HepG2 (cell line): ENCODE measurements around the gene CDT1. TPM values are rescaled to one million over a fixed set of nuclear protein-coding genes. Genes with fewer than 3 reads are reported as not detected.

Source experiments
- ARHGAP35 ChIP-seq: sonication (generic); formaldehyde crosslinking; IDR thresholded peaks from 2 replicates; pipeline ENCODE4 v1.9.0; 2022; ENCODE audit warnings: mild to moderate bottlenecking, inconsistent platforms, moderate library complexity, missing genetic modification reagents, borderline replicate concordance
- BHLHE40 ChIP-seq: IDR thresholded peaks from 2 replicates; pipeline ENCODE4 v1.6.1; 2011; ENCODE audit warnings: low read length, improper control_type of control experiment
- E2F1 ChIP-seq: sonication (generic); formaldehyde crosslinking; IDR thresholded peaks from 2 replicates; pipeline ENCODE4 v1.5.0; 2020; ENCODE audit warnings: missing genetic modification reagents
- HDAC1 ChIP-seq: sonication (generic); formaldehyde crosslinking; IDR thresholded peaks from 2 replicates; pipeline ENCODE4 v1.5.1; 2020; ENCODE audit warnings: mild to moderate bottlenecking, missing genetic modification reagents
- HNF4A ChIP-seq: sonication (generic); formaldehyde crosslinking; IDR thresholded peaks from 2 replicates; pipeline ENCODE4 v1.4.0; 2020; ENCODE audit warnings: missing genetic modification reagents
- HNRNPLL ChIP-seq: fragments of 200-400 bp; formaldehyde crosslinking; IDR thresholded peaks from 2 replicates; pipeline ENCODE4 v1.6.1; 2017; ENCODE audit warnings: mild to moderate bottlenecking, low read depth, low read length; ENCODE audit not compliant: poor library complexity, severe bottlenecking
- MED1 ChIP-seq: sonication (generic); formaldehyde crosslinking; IDR thresholded peaks from 2 replicates; pipeline ENCODE4 v1.4.0; 2020; ENCODE audit warnings: missing genetic modification reagents
- MEIS1 ChIP-seq: sonication (generic); formaldehyde crosslinking; IDR thresholded peaks from 2 replicates; pipeline ENCODE4 v1.9.0; 2021; ENCODE audit warnings: mild to moderate bottlenecking, missing genetic modification reagents, moderate library complexity, borderline replicate concordance
- MTF2 ChIP-seq: sonication (generic); formaldehyde crosslinking; IDR thresholded peaks from 2 replicates; pipeline ENCODE4 v1.5.0; 2020; ENCODE audit warnings: missing genetic modification reagents, borderline replicate concordance
- RBM39 ChIP-seq: fragments of 200-400 bp; formaldehyde crosslinking; IDR thresholded peaks from one replicate; pipeline ENCODE4 v1.6.1; 2018; ENCODE audit warnings: antibody characterized with exemption, mild to moderate bottlenecking, low read depth, low read length; ENCODE audit not compliant: poor library complexity, severe bottlenecking
- ZBTB7A ChIP-seq: sonication (generic); formaldehyde crosslinking; IDR thresholded peaks from 2 replicates; pipeline ENCODE4 v1.8.0; 2022; ENCODE audit warnings: mild to moderate bottlenecking, missing genetic modification reagents
- ZNF30 ChIP-seq: sonication (generic); formaldehyde crosslinking; IDR thresholded peaks from 2 replicates; pipeline ENCODE4 v1.5.0; 2020; ENCODE audit warnings: mild to moderate bottlenecking, missing genetic modification reagents
- ZNF333 ChIP-seq: sonication (generic); formaldehyde crosslinking; IDR thresholded peaks from 2 replicates; pipeline ENCODE4 v1.4.0; 2020; ENCODE audit warnings: mild to moderate bottlenecking, missing genetic modification reagents, borderline replicate concordance
- ZNF362 ChIP-seq: sonication (generic); formaldehyde crosslinking; IDR thresholded peaks from 2 replicates; pipeline ENCODE4 v1.4.0; 2020; ENCODE audit warnings: missing genetic modification reagents, mild to moderate bottlenecking, borderline replicate concordance
- ZNF556 ChIP-seq: sonication (generic); formaldehyde crosslinking; IDR thresholded peaks from 2 replicates; pipeline ENCODE4 v1.4.0; 2020; ENCODE audit warnings: mild to moderate bottlenecking, missing genetic modification reagents, borderline replicate concordance
- ZNF577 ChIP-seq: sonication (generic); formaldehyde crosslinking; IDR thresholded peaks from 2 replicates; pipeline ENCODE4 v1.4.0; 2020; ENCODE audit warnings: mild to moderate bottlenecking, low read depth, missing genetic modification reagents, borderline replicate concordance
- ZSCAN25 ChIP-seq: sonication (generic); formaldehyde crosslinking; IDR thresholded peaks from 2 replicates; pipeline ENCODE4 v1.8.0; 2022; ENCODE audit warnings: mild to moderate bottlenecking, missing genetic modification reagents
- polyA plus RNA-seq, 8 experiments: library from polyadenylated mRNA; depleted of rRNA in 3 of 8; stranded (reverse) in 7 of 8; unstranded in 1 of 8; fragments of >200 nt; fragmentation: Illumina TruSeq in 4 of 8; extraction: Trizol in 4 of 8; gene quantifications; 2 replicates each; pipeline versions ENCODE4 v1.2.1 to v1.2.3, GENCODE V29; 2011 to 2016; ENCODE audit warnings: low read depth in 4 of 8, missing spikeins in 1 of 8, mixed read lengths in 1 of 8; ENCODE audit not compliant: insufficient read depth in 1 of 8
- total RNA-seq, 5 experiments: library from RNA; depleted of rRNA; stranded (reverse); fragments of >200 nt; fragmentation: Illumina TruSeq; extraction: Trizol; gene quantifications; 2 replicates each; pipeline ENCODE4 v1.2.3, GENCODE V29; 2016; ENCODE audit warnings: low read depth in 1 of 5
- TF ChIP-seq, protein P1 (sequence below): IDR thresholded peaks from 2 replicates; pipeline ENCODE4 v1.6.1; 2012; ENCODE audit warnings: low read depth, low read length, improper control_type of control experiment
- TF ChIP-seq, protein P2 (sequence below): sonication (generic); formaldehyde crosslinking; IDR thresholded peaks from 2 replicates; pipeline ENCODE4 v1.5.1; 2020; ENCODE audit warnings: missing genetic modification reagents, mild to moderate bottlenecking, borderline replicate concordance
- TF ChIP-seq, protein P3 (sequence below): sonication (generic); formaldehyde crosslinking; IDR thresholded peaks from 2 replicates; pipeline ENCODE4 v1.8.1; 2023; ENCODE audit warnings: mild to moderate bottlenecking, missing genetic modification reagents
- TF ChIP-seq, protein P4 (sequence below): IDR thresholded peaks from 2 replicates; pipeline ENCODE4 v1.6.1; 2016

The CDT1 gene
- total and polyA plus RNA-seq, 2 of the 13 experiments (the other 11 are each of a cell fraction or from before 2014, with no cell fraction given): 23.1 to 23.8 TPM

DNA sequence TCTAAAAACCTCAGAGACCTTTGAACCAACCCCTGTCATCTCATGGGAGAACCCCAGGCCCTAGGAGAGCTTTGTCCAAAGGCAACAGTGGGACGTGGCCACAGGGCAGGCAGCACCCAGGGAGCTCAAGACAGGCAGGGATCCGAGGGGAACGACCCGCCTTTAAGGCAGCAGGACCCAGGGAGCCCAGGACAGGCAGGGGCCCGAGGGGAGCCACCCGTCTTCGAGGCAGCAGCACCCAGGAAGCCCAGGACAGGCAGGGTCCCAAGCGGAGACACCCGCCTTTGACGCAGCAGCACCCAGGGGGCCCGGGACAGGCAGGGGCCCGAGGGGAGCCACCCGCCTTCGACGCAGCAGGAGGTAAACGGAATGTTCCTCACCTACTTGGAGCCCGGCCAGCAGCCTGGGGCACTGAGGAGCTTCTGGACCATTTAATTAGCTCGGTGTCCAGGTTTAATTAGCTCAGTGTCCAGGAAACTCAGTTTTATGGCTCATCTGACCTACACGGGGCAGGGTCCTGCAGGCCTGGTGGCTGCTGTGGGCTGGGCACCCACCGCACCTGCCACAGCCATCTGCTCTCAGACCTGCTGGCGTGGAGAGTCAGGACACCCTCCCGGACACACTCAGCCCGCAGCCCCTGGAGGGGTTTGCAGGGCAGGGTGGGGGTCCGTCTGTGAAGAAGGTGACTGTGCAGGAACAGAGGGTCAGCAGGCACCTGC is 43.0 kb upstream of the CDT1 start (continued):
- TF ChIP-seq, protein P1, sequence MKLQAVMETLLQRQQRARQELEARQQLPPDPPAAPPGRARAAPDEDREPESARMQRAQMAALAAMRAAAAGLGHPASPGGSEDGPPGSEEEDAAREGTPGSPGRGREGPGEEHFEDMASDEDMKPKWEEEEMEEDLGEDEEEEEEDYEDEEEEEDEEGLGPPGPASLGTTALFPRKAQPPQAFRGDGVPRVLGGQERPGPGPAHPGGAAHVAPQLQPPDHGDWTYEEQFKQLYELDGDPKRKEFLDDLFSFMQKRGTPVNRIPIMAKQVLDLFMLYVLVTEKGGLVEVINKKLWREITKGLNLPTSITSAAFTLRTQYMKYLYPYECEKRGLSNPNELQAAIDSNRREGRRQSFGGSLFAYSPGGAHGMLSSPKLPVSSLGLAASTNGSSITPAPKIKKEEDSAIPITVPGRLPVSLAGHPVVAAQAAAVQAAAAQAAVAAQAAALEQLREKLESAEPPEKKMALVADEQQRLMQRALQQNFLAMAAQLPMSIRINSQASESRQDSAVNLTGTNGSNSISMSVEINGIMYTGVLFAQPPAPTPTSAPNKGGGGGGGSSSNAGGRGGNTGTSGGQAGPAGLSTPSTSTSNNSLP: no peak
- TF ChIP-seq ZBTB7A (no peak), ZNF362 (no peak), HNRNPLL (peak; percentile 31), ZNF577 (CRISPR knock-in tag) (no peak), HNF4A (CRISPR knock-in tag) (peak; percentile 61), E2F1 (CRISPR knock-in tag) (no peak), MTF2 (CRISPR knock-in tag) (no peak), MED1 (CRISPR knock-in tag) (no peak), ZNF30 (CRISPR knock-in tag) (no peak), ZSCAN25 (no peak), MEIS1 (CRISPR knock-in tag) (0 out of 2 replicates have a peak, but pooled peaks have one; percentile 35), BHLHE40 (no peak), ARHGAP35 (CRISPR knock-in tag) (no peak), HDAC1 (CRISPR knock-in tag) (peak; percentile 66; the same call in 1 of the 2 replicates), ZNF333 (no peak), ZNF556 (no peak), RBM39 (no peak)
- TF ChIP-seq, protein P2, sequence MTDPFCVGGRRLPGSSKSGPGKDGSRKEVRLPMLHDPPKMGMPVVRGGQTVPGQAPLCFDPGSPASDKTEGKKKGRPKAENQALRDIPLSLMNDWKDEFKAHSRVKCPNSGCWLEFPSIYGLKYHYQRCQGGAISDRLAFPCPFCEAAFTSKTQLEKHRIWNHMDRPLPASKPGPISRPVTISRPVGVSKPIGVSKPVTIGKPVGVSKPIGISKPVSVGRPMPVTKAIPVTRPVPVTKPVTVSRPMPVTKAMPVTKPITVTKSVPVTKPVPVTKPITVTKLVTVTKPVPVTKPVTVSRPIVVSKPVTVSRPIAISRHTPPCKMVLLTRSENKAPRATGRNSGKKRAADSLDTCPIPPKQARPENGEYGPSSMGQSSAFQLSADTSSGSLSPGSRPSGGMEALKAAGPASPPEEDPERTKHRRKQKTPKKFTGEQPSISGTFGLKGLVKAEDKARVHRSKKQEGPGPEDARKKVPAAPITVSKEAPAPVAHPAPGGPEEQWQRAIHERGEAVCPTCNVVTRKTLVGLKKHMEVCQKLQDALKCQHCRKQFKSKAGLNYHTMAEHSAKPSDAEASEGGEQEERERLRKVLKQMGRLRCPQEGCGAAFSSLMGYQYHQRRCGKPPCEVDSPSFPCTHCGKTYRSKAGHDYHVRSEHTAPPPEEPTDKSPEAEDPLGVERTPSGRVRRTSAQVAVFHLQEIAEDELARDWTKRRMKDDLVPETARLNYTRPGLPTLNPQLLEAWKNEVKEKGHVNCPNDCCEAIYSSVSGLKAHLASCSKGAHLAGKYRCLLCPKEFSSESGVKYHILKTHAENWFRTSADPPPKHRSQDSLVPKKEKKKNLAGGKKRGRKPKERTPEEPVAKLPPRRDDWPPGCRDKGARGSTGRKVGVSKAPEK: 0 out of 2 replicates have a peak, but pooled peaks have one; percentile 54
- TF ChIP-seq, protein P3, sequence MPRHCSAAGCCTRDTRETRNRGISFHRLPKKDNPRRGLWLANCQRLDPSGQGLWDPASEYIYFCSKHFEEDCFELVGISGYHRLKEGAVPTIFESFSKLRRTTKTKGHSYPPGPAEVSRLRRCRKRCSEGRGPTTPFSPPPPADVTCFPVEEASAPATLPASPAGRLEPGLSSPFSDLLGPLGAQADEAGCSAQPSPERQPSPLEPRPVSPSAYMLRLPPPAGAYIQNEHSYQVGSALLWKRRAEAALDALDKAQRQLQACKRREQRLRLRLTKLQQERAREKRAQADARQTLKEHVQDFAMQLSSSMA (CRISPR knock-in tag): no peak
- TF ChIP-seq, protein P4, sequence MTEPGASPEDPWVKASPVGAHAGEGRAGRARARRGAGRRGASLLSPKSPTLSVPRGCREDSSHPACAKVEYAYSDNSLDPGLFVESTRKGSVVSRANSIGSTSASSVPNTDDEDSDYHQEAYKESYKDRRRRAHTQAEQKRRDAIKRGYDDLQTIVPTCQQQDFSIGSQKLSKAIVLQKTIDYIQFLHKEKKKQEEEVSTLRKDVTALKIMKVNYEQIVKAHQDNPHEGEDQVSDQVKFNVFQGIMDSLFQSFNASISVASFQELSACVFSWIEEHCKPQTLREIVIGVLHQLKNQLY (CRISPR knock-in tag): no peak
